ENCODE measurements around the gene ZNF14. TPM values are rescaled to one million over a fixed set of nuclear protein-coding genes. Genes with fewer than 3 reads are reported as not detected.
A peak's percentile ranks its signal among the peaks of the same experiment; 100 is the strongest.
"Not testable (repeated sequence)": the region's sequence is repeated elsewhere in the genome, so short reads cannot be mapped to it uniquely, and the experiment has no call there.

ZNF14 gene
- total and polyA plus RNA-seq, 12 donors: 2.7 to 8.5 (median 4.2) TPM

DNA sequence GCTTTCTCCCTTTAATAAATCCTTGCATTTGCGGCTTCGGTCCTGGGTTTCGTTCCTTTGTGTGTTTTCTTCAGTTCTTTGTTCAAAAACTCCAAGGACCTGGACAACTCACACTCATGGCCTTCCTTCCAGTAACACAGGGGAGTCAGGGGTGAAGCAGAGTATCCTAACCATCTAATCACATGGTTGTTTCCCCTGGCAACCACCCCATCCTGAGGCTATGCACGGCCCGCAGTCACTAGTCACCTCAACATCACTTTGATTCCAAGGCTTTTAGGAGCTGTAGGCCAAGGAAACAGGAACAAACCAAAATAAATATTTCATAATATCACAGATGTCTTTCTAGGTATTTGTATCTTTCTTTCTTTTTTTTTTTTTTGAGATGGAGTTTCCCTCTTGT, 35.3 kb downstream of the ZNF14 start:
- H3K36me3 ChIP-seq (replicated peaks in 1 of 2): no peaks in the 10 kb centered on the region
- H3K4me3 ChIP-seq: no peak overlapping the region
- WGBS, 4 donors: 86 to 93% (median 92%) methylated on average over 5 of the region's 5 CpGs
- intact Hi-C loops (cut with DNase I): no loop called here
- H3K27ac ChIP-seq: no peak overlapping the region
- no peak for DNase-seq
- TF ChIP-seq POLR2A (IDR thresholded peaks at IDR 0.05): no peak
- TF ChIP-seq, protein P1, sequence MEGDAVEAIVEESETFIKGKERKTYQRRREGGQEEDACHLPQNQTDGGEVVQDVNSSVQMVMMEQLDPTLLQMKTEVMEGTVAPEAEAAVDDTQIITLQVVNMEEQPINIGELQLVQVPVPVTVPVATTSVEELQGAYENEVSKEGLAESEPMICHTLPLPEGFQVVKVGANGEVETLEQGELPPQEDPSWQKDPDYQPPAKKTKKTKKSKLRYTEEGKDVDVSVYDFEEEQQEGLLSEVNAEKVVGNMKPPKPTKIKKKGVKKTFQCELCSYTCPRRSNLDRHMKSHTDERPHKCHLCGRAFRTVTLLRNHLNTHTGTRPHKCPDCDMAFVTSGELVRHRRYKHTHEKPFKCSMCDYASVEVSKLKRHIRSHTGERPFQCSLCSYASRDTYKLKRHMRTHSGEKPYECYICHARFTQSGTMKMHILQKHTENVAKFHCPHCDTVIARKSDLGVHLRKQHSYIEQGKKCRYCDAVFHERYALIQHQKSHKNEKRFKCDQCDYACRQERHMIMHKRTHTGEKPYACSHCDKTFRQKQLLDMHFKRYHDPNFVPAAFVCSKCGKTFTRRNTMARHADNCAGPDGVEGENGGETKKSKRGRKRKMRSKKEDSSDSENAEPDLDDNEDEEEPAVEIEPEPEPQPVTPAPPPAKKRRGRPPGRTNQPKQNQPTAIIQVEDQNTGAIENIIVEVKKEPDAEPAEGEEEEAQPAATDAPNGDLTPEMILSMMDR (IDR thresholded peaks at IDR 0.05): no peak
- no peaks in the 10 kb centered on the region for H3K27me3 ChIP-seq
- H3K9me3 ChIP-seq (replicated peaks in 1 of 3): no peaks in the 10 kb centered on the region
- H3K4me1 ChIP-seq (replicated peaks in 1 of 2): no peaks in the 10 kb centered on the region

DNA sequence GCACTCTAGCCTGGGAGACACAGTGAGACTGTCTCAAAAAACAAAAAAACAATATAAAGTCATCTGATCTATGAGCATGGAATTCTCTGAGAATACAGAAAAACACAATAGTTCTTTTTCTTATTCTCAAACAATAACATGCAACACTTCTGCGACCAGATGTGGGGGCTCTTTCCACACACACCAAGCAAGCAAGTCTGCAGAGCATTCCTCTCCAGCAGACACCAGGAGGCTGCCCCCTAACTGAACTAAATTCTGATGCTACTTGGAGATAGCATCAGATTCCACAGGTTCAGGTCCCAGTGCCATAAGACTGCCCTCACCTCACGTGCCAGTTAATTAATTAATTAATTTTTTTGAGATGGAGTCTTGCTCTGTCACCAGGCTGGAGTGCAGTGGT, 36.5 kb downstream of the ZNF14 start:
- no peaks in the 10 kb centered on the region for H3K36me3 ChIP-seq (replicated peaks in 1 of 2)
- intact Hi-C loops (cut with DNase I): no loop called here
- 74 to 83% (median 78%) methylated on average over 1 to 2 of the region's 2 CpGs for WGBS, 4 donors
- H3K9me3 ChIP-seq (replicated peaks in 1 of 3): no peaks in the 10 kb centered on the region
- no peak overlapping the region for H3K27ac ChIP-seq
- TF ChIP-seq, protein P1 (IDR thresholded peaks at IDR 0.05): no peak
- no peak for TF ChIP-seq POLR2A (IDR thresholded peaks at IDR 0.05)
- DNase-seq: no peak
- H3K27me3 ChIP-seq: no peaks in the 10 kb centered on the region
- no peaks in the 10 kb centered on the region for H3K4me1 ChIP-seq (replicated peaks in 1 of 2)
- H3K4me3 ChIP-seq: no peak overlapping the region

DNA sequence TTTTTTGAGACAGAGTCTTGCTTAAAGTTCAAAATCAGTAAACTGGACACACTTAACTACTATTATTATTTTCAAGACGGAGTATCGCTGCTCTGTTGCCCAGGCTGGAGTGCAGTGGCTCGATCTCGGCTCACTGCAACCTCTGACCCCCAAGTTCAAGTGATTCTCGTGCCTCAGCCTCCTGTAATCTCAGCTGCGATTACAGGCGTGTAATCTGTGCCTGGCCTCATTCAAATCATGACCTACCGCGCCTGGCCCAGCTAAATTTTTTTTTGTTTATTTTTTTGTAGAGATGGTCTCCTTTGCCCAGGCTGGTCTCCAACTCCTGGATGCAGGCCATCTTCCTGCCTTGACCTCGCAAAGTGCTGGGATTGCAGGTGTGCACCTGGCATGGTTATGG, 41.2 kb downstream of the ZNF14 start:
- WGBS, 4 donors: 86 to 97% (median 88%) methylated on average over 10 of the region's 10 CpGs
- no peaks in the 10 kb centered on the region for H3K4me1 ChIP-seq (replicated peaks in 1 of 2)
- no peaks in the 10 kb centered on the region for H3K27me3 ChIP-seq
- H3K27ac ChIP-seq: no peak overlapping the region
- intact Hi-C loops (cut with DNase I): no loop called here
- DNase-seq: no peak
- TF ChIP-seq, protein P1 (IDR thresholded peaks at IDR 0.05): no peak
- TF ChIP-seq POLR2A (IDR thresholded peaks at IDR 0.05): no peak
- no peak overlapping the region for H3K4me3 ChIP-seq
- no peaks in the 10 kb centered on the region for H3K36me3 ChIP-seq (replicated peaks in 1 of 2)
- no peaks in the 10 kb centered on the region for H3K9me3 ChIP-seq (replicated peaks in 1 of 3)

DNA sequence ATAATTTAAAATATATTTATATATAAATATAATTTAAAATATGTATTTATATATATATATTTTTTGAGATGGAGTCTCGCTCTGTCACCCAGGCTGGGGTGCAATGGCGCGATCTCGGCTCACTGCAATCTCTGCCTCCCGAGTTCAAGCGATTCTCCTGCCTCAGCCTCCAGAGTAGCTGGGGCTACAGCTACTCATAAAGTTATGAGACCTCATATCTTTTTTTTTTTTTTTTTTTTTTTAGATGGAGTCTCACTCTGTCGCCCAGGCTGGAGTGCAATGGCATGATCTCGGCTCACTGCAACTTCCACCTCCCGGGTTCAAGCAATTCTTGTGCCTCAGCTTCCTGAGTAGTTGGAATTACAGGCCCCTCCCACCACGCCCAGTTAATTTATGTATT, 43.9 kb downstream of the ZNF14 start:
- H3K4me3 ChIP-seq; H3K4me1 ChIP-seq (replicated peaks in 1 of 2); H3K9me3 ChIP-seq (replicated peaks in 1 of 3); H3K36me3 ChIP-seq (replicated peaks in 1 of 2); intact Hi-C loops (cut with DNase I); H3K27ac ChIP-seq; H3K27me3 ChIP-seq: not testable (repeated sequence)
- DNase-seq: peak in 1 of 7 donors; percentile 49
- WGBS, 4 donors: 97 to 98% (median 97%) methylated on average over 10 of the region's 10 CpGs

DNA sequence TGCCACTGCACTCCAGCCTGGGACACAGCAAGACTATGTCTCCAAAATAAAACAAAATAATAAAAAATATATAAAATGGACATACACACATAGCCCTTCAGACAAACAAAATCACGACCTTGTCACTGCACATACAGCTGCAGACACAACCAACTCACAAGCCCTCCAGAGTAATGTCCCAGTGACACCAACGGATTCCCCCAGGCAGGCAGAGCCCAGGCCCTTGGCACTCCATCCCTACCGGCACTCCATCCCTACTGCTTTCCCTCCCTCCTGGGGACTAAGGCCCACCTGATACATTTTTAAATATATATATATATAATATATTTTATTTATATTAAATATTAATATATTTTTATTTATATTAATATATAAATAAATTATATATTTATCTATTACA, 45.8 kb downstream of the ZNF14 start:
- Histone ChIP-seq H3K36me3 (replicated peaks in 1 of 2) (no peaks in the 10 kb centered on the region), H3K27ac (no peak overlapping the region), H3K4me1 (replicated peaks in 1 of 2) (no peaks in the 10 kb centered on the region), H3K4me3 (no peak overlapping the region), H3K27me3 (no peaks in the 10 kb centered on the region), H3K9me3 (replicated peaks in 1 of 3) (peaks cover 0 to 8% (median 0%) of the 10 kb centered on the region in 3 donors)
- peak in 1 of 7 donors; percentile 49 for DNase-seq
- intact Hi-C loops (cut with DNase I): no loop called here
- TF ChIP-seq, protein P1 (IDR thresholded peaks at IDR 0.05): no peak
- TF ChIP-seq POLR2A (IDR thresholded peaks at IDR 0.05): no peak
- 92 to 95% (median 93%) methylated on average over 3 of the region's 3 CpGs for WGBS, 4 donors

All from adrenal gland (tissue), 12 donors.